GM12891 (cell line): ENCODE data around the gene IL31RA.
"Not testable (repeated sequence)": the region's sequence is repeated elsewhere in the genome, so short reads cannot be mapped to it uniquely, and the experiment has no call there.

Experiments used
- DNase-seq: peaks from one replicate; pipeline ENCODE4 v3.0.0; 2011; ENCODE audit warnings: low spot score; ENCODE audit not compliant: insufficient read length
- FAIRE-seq: peaks from 2 replicates; lab custom pipeline; 2011; peaks lifted over from hg19 to GRCh38; lab: Jason Lieb, UNC
- PAX5 ChIP-seq: IDR thresholded peaks from 2 replicates; pipeline ENCODE4 v1.6.1; 2011; ENCODE audit warnings: low read length, moderate library complexity, mild to moderate bottlenecking; ENCODE audit not compliant: insufficient read depth, severe bottlenecking
- POLR2A ChIP-seq: IDR thresholded peaks from 2 replicates; pipeline ENCODE4 v1.6.1; 2011; ENCODE audit warnings: low read depth, low read length, control low read depth
- POLR2AphosphoS5 ChIP-seq: IDR thresholded peaks from 2 replicates; pipeline ENCODE4 v1.6.1; 2011; ENCODE audit warnings: low read depth, low read length, control low read depth
- POU2F2 ChIP-seq: IDR thresholded peaks from 2 replicates; pipeline ENCODE4 v1.6.1; 2011; ENCODE audit warnings: low read depth, mild to moderate bottlenecking, control low read depth, low read length, moderate library complexity
- SPI1 ChIP-seq: IDR thresholded peaks from 2 replicates; pipeline ENCODE4 v1.6.1; 2011; ENCODE audit warnings: low read depth, low read length, control low read depth
- TAF1 ChIP-seq: IDR thresholded peaks from 2 replicates; pipeline ENCODE4 v1.6.1; 2011; ENCODE audit warnings: low read depth, low read length, control low read depth

The IL31RA gene

DNA sequence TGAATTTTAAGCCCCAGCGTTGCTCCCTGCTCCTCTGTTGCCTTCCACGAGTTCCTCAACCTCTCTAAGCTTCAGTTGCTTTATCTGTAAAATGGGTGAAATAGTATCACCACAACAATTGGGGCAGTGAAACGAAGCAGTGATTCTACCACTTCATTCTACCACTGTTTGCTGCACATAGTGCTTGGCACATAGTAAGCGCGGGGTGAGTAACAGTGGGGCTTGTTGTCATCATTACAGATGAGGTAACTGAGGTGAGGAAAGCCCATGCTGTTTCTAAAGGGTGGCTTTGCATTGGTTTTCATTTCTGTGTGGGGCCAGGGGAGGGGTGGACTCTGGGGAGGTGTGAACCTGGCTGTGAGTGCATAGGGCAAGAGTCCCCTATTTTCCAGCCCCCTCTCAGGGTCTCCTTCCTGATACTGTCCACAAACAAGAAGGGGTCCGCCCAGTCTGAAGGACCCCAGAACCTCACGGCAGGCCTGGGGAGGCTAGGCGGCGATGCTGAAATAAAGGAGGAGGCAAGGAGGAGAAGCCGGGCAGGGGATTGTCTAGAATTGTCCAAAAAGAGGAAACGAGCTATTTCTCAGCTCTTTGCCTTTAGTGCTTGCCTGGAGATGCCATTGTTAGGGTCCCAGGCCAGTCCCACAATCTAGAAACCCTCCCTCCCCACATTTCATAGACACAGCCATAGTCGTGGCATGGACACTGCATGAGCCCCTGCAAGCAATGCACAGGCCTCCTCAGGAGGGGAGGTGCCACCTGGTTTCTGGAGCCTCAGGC is 78.1 kb downstream of the IL31RA start:
- no peak for FAIRE-seq
- TF ChIP-seq SPI1 (peak; percentile 58), POU2F2 (no peak), POLR2AphosphoS5 (no peak)
- DNase-seq, result no peak

GRCh38 chr5:55932700-55933099 is 81.5 kb downstream of the IL31RA start:
- no peak for FAIRE-seq
- no peak for TF ChIP-seq POLR2AphosphoS5
- no peak for TF ChIP-seq POU2F2
- no peak for TF ChIP-seq TAF1
- TF ChIP-seq SPI1, result no peak
- no peak for TF ChIP-seq PAX5
- no peak for TF ChIP-seq POLR2A
- DNase-seq, result no peak

DNA sequence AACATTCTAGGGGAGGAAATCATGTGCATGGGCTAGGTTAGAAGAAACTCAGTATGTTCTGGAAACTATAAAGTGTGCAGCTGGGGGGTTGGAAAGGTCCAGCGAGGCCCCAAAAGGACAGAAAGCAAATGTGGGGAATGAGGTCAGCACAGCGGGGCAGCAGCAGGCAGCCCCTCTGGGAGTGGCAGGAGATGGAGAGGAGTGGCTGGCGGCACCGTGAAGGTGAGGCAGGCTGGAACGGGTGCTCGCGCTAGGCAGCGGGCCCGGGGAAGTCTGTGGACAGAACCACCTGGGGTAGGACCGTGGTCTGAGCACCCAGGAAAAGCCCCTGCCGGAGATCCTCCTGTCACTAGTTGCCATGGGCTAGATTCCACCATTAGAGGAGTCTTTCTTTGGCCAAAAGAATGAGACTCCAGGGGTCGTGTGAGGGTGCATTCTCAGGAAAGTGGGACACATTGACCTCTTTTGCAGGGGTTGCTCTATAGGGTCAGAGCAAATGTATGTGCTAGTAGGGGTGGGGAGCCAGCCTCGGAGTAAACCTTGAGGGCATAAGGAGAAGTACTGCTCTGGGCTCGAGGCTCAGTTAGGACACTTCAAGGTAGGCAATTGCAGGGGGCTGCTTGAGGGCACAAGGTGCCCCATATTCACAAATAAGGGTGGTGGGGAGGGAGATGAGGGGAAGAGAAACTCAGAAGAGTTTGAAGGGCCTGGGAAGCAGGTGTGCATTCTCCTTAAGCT is 82.4 kb downstream of the IL31RA start:
- no peak for TF ChIP-seq POLR2AphosphoS5
- TF ChIP-seq POLR2A, result no peak
- TF ChIP-seq TAF1, result no peak
- TF ChIP-seq POU2F2, result no peak
- no peak for TF ChIP-seq PAX5
- no peak for TF ChIP-seq SPI1
- DNase-seq (no peak), FAIRE-seq (no peak)

- FAIRE-seq (no peak), DNase-seq (no peak)
- no peak for TF ChIP-seq TAF1
- no peak for TF ChIP-seq POU2F2
- TF ChIP-seq PAX5, result no peak
- no peak; the same call in 1 of the 2 replicates for TF ChIP-seq POLR2A
- no peak for TF ChIP-seq POLR2AphosphoS5
- no peak for TF ChIP-seq SPI1
Measured at GRCh38 chr5:55934115-55934613, 83.0 kb downstream of the IL31RA start.

- FAIRE-seq (no peak), DNase-seq (no peak)
- TF ChIP-seq POU2F2 (no peak), PAX5 (no peak), POLR2AphosphoS5 (no peak), SPI1 (no peak), TAF1 (no peak), POLR2A (no peak)
Measured at GRCh38 chr5:55934720-55935119, 83.6 kb downstream of the IL31RA start.

DNA sequence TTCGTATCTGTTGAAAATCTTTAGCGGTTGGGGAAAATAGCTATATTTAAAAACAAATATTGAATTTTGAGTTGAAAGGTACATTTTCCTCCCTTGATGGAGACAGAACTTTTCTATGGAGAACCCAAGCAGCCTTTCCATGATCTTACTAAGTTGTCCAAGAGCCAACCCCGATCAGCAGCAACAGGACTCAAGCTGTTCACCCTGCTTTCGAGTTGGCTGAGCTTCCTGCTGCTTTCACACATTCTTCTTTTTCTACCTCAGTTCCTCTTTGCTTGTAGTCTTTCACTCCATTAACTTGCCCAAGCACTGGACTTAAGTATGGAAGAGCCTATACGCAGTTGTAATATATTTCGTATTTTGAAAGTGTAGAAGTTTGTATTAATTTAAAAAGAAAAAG is 84.2 kb downstream of the IL31RA start:
- TF ChIP-seq TAF1, result no peak
- TF ChIP-seq POU2F2, result no peak
- TF ChIP-seq PAX5, result no peak
- FAIRE-seq (no peak), DNase-seq (no peak)

GRCh38 chr5:55936100-55936693 is 85.0 kb downstream of the IL31RA start:
- TF ChIP-seq POU2F2 (no peak), SPI1 (no peak), POLR2A (no peak), POLR2AphosphoS5 (no peak), TAF1 (no peak), PAX5 (no peak)
- FAIRE-seq (peak; percentile 86), DNase-seq (peak; percentile 53)

GRCh38 chr5:55937598-55937997 is 86.4 kb downstream of the IL31RA start:
- FAIRE-seq, DNase-seq: not testable (repeated sequence)

DNA sequence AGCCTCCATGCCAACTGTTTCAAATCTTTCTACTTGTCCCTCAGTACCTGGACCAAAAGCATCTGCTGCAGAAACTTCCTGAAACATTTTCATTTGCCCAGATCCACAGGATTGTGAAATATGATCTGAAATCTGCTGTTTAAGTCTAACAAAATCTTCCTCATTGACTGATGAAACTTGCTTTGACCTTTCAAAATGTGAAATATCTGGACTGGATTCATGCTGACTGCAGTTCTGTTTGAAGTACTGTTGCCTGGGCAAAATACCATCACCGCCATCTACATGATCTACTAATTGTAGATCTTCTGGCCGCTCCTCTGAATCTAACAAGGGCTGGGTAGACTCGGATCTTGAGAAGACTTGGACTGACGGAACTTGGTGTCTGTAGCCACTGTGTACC is 90.0 kb downstream of the IL31RA start:
- DNase-seq, FAIRE-seq: not testable (repeated sequence)

DNA sequence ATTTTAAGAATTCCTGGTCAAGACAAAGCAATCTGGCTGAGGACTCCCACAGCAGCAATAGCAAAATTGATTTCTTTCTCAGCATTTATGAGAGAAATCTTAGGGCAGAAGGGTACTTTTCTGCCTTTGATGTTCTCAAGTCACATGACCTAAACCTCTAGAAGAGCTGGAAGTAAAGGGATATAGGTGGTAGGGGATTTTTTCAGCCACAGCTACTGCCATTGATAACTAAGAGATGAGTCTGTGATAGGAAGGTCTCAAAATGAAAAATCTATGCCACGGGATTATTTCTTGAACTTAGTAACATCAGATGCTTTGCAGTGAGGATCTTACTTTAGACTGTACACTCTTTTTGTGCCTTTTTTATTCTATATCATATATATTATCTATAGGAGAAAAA is 108.1 kb downstream of the IL31RA start:
- DNase-seq (no peak), FAIRE-seq (no peak)
- TF ChIP-seq POU2F2, result no peak
- TF ChIP-seq PAX5, result no peak
- TF ChIP-seq POLR2A, result no peak
- TF ChIP-seq TAF1, result no peak
- TF ChIP-seq POLR2AphosphoS5, result no peak
- TF ChIP-seq SPI1, result no peak
